SJCRH30 (cell line): ENCODE data around the gene GRIK5. TPM values are rescaled to one million over a fixed set of nuclear protein-coding genes. Genes with fewer than 3 reads are reported as not detected.
"Not testable (repeated sequence)": the region's sequence is repeated elsewhere in the genome, so short reads cannot be mapped to it uniquely, and the experiment has no call there.

Experiments
- DNase-seq, 2 experiments: peaks; one replicate each; pipeline ENCODE4 v3.0.0-alpha.2; 2015 to 2020
- H3K27ac ChIP-seq: fragments of 250-450 bp; sonication (Bioruptor Pico); 2 replicates; pipeline ENCODE4 v1.5.1; 2020; ENCODE audit warnings: mild to moderate bottlenecking, moderate library complexity
- H3K27me3 ChIP-seq: fragments of 250-450 bp; sonication (Bioruptor Pico); 2 replicates; pipeline ENCODE4 v1.5.1; 2020; ENCODE audit warnings: mild to moderate bottlenecking, moderate library complexity
- H3K36me3 ChIP-seq: fragments of 250-450 bp; sonication (Bioruptor Pico); 2 replicates; pipeline ENCODE4 v1.5.1; 2020; ENCODE audit warnings: mild to moderate bottlenecking, moderate library complexity
- H3K4me1 ChIP-seq: fragments of 250-450 bp; sonication (Bioruptor Pico); 2 replicates; pipeline ENCODE4 v1.5.1; 2020; ENCODE audit warnings: mild to moderate bottlenecking, moderate library complexity
- H3K4me3 ChIP-seq: fragments of 250-450 bp; sonication (Bioruptor Pico); 2 replicates; pipeline ENCODE4 v1.5.1; 2020; ENCODE audit warnings: mild to moderate bottlenecking, moderate library complexity
- H3K9me3 ChIP-seq: fragments of 250-450 bp; sonication (Bioruptor Pico); replicated peaks from 2 replicates; pipeline ENCODE4 v1.5.1; 2020; ENCODE audit warnings: mild to moderate bottlenecking, moderate library complexity
- total RNA-seq: library from RNA; depleted of rRNA; stranded (reverse); fragments of >200 nt; shearing (Covaris generic); gene quantifications from 2 replicates; pipeline ENCODE4 v1.2.3, GENCODE V29; 2014

GRIK5 gene
- total RNA-seq, 1 experiment from 2014 or later, result 10.5 TPM

- DNase-seq, result no peak
- peaks cover 1% of the 10 kb centered on the region; the same call in 1 of the 2 replicates for H3K4me1 ChIP-seq
- no peaks in the 10 kb centered on the region for H3K9me3 ChIP-seq
- peaks cover 6% of the 10 kb centered on the region; the same call in 1 of the 2 replicates for H3K36me3 ChIP-seq
- H3K27me3 ChIP-seq, result no peaks in the 10 kb centered on the region
- no peak overlapping the region for H3K27ac ChIP-seq
- no peak overlapping the region for H3K4me3 ChIP-seq
These were observed 12.2 kb downstream of the GRIK5 start for GRCh38 chr19:42057846-42058245.

DNA sequence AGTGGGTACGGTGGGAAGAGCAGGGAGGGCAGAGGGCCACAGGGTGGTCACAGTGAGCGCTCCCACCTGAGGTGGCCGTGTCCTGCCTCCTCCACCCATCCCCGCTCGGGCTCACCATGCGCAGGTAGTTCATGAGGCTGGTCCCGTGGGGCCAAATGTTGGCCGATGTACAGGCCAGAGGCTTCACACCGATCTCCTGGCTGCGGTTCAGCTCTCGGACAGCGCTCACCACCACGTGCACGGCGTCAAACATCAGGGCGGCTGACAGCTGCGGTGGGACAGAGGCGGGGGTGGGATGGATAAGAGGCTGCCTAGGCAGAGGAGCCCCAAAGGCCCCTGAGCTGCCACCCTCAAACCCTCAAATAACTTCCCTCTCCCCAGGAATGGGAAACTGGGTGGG, 15.8 kb downstream of the GRIK5 start:
- peaks cover 6% of the 10 kb centered on the region; the same call in 1 of the 2 replicates for H3K36me3 ChIP-seq
- H3K4me1 ChIP-seq, result peaks cover 15% of the 10 kb centered on the region
- no peaks in the 10 kb centered on the region for H3K27me3 ChIP-seq
- no peak for DNase-seq
- H3K27ac ChIP-seq, result no peak overlapping the region
- no peaks in the 10 kb centered on the region for H3K9me3 ChIP-seq
- H3K4me3 ChIP-seq, result no peak overlapping the region

GRCh38 chr19:42053037-42053935, 16.7 kb downstream of the GRIK5 start:
- no peaks in the 10 kb centered on the region for H3K27me3 ChIP-seq
- H3K27ac ChIP-seq, result no peak overlapping the region
- no peaks in the 10 kb centered on the region for H3K9me3 ChIP-seq
- no peak overlapping the region for H3K4me3 ChIP-seq
- H3K36me3 ChIP-seq, result peaks cover 6% of the 10 kb centered on the region; the same call in 1 of the 2 replicates
- peaks cover 15% of the 10 kb centered on the region for H3K4me1 ChIP-seq
- DNase-seq, result no peak

GRCh38 chr19:42052241-42052863, 17.7 kb downstream of the GRIK5 start:
- Histone ChIP-seq H3K4me1 (peaks cover 15% of the 10 kb centered on the region), H3K4me3 (no peak overlapping the region), H3K36me3 (peaks cover 6% of the 10 kb centered on the region; the same call in 1 of the 2 replicates), H3K27ac (no peak overlapping the region), H3K27me3 (no peaks in the 10 kb centered on the region), H3K9me3 (no peaks in the 10 kb centered on the region)
- peak; percentile 86 to 91 for DNase-seq

DNA sequence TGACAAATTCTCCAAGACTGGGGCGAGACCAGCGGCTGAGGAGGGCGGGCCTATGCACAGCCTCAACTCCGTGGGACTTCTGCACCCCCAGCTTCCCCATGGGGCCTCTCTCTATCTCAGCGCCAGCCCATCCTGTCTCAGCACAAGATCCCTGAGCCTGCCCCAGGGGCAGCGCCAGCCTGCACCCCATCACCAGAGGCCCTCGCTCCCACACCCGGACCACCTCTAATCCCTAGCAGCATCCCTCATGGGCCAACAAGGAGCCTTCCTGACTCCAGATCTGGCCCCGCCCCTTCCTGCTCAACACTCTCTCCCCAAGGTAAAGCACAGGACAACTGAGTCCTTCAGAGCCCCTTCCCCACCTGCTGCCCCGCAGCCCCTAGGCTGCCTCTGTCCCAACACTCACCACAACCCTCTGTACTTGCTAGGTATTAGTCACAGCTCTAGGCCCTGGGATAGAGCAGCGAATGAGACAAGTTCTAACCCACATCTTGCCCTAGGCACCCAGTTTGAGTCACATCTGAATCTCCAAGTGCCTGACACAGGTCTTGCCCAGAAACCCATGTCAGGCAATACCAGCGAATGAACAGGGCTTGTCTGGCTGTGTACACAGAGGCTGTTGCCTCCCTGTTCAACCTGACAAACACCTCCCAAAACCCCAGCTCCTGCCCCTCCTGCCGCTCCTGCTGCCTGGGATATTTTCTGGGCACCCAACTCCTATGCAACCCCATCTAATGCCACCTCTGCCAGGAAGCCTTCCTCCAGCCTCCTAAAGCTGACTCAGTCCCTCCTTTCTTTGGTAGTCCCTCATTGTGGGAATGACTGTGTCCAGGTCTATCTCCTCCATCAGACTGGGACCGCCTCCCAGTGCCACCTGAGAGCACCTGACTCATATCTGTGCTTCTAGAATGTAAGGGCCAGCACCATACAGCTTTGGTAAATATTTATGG, 18.6 kb downstream of the GRIK5 start:
- H3K36me3 ChIP-seq, result peaks cover 3% of the 10 kb centered on the region; the same call in 1 of the 2 replicates
- H3K27ac ChIP-seq, result no peak overlapping the region
- DNase-seq, result no peak
- H3K9me3 ChIP-seq, result no peaks in the 10 kb centered on the region
- H3K4me1 ChIP-seq, result peaks cover 15% of the 10 kb centered on the region
- no peaks in the 10 kb centered on the region for H3K27me3 ChIP-seq
- H3K4me3 ChIP-seq, result no peak overlapping the region

GRCh38 chr19:42048992-42049391, 21.0 kb downstream of the GRIK5 start:
- DNase-seq, result no peak
- Histone ChIP-seq H3K27me3 (no peaks in the 10 kb centered on the region), H3K27ac (no peak overlapping the region), H3K36me3 (no peaks in the 10 kb centered on the region), H3K9me3 (no peaks in the 10 kb centered on the region), H3K4me1 (peaks cover 15% of the 10 kb centered on the region), H3K4me3 (no peak overlapping the region)

DNA sequence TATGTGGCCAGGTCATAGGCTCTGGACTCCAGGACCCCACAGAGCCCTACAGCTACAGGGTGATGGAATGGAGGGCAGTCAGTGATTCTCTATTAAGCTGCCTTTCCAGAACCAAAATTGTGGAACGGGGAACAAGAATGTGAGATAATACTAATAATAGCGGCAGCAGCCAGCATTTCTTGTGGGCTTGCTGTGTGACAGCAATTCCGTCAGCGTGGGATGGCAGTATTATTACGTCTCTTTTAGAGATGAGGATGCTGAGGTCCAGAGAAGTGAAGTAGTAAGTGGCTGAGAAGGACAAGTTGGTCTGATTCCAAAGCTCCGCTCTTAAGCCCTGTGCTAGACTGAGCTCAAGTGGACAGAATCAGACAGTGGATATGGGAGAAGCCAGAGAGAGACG, 24.4 kb downstream of the GRIK5 start:
- no peak overlapping the region for H3K27ac ChIP-seq
- no peaks in the 10 kb centered on the region for H3K4me1 ChIP-seq
- no peaks in the 10 kb centered on the region for H3K36me3 ChIP-seq
- DNase-seq, result no peak
- no peak overlapping the region for H3K4me3 ChIP-seq
- no peaks in the 10 kb centered on the region for H3K27me3 ChIP-seq
- H3K9me3 ChIP-seq, result no peaks in the 10 kb centered on the region

GRCh38 chr19:42042455-42043170, 27.4 kb downstream of the GRIK5 start:
- Histone ChIP-seq H3K4me3 (no peak overlapping the region), H3K9me3 (no peaks in the 10 kb centered on the region), H3K27me3 (no peaks in the 10 kb centered on the region), H3K36me3 (no peaks in the 10 kb centered on the region), H3K4me1 (peaks cover 7% of the 10 kb centered on the region; the same call in 1 of the 2 replicates), H3K27ac (no peak overlapping the region)
- DNase-seq, result no peak

DNA sequence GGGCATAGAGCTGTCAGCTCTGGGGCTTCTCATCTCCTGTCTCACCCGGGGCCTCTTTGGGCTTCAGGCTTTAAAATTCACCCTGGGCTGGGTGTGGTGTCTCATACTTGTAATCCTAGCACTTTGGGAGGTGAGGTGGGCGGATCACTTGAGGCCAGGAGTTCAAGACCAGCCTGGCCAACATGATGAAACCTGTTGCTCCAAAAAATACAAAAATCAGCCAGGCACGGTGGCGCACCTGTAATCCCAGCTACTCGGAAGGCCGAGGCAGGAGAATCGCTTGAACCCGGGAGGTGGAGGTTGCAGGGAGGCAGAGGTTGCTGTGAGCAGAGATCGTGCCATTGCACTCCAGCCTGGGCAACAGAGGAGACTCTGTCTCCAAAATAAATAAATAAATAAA, 29.5 kb downstream of the GRIK5 start:
- not testable (repeated sequence) for H3K27ac ChIP-seq, H3K27me3 ChIP-seq, H3K4me3 ChIP-seq, H3K4me1 ChIP-seq, H3K36me3 ChIP-seq, H3K9me3 ChIP-seq, DNase-seq

DNA sequence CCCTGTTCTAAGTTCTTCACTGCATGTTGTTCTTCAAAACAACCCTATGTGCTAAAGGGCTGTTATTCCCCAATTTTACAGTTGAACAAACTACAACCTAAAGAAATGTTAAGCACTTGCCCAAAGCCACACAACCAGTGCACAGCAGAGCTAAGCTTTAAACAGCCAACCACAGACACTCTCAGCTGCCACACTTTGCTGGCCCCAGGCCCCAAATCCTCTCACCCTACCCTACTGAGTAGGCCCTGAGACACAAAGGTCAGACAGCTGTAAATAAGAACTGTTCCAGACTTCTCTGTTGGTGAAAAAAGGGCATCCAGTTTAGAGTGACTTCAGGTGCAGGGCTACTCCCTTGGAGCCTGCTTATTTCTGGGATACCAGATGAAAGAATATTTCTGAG, 30.0 kb downstream of the GRIK5 start:
- H3K27ac ChIP-seq, result no peak overlapping the region
- peak in 1 of 2 experiments; percentile 57 for DNase-seq
- no peaks in the 10 kb centered on the region for H3K36me3 ChIP-seq
- no peak overlapping the region for H3K4me3 ChIP-seq
- no peaks in the 10 kb centered on the region for H3K9me3 ChIP-seq
- H3K27me3 ChIP-seq, result no peaks in the 10 kb centered on the region
- H3K4me1 ChIP-seq, result peaks cover 10% of the 10 kb centered on the region; the same call in 1 of the 2 replicates

DNA sequence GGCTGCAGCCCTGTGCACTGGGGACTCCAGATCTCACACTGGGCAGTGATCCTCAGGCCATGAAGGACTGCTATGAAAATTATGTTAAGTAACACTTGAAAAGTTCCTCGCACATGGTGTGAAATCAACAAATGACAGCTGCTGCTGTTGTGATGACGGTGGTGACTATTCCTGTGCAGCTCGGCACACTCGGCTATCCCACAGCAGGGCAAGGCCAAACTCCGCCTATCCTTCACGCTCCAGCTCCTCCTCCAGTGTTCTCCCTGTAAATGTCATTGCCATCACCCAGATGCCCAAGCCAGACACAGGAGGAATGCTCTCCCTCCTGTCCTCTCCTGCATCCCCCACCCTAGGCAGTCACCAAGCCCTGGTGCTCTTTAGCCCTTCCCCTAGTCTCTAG, 31.3 kb downstream of the GRIK5 start:
- no peak overlapping the region for H3K27ac ChIP-seq
- H3K4me3 ChIP-seq, result no peak overlapping the region
- peaks cover 12% of the 10 kb centered on the region; the same call in 1 of the 2 replicates for H3K4me1 ChIP-seq
- no peaks in the 10 kb centered on the region for H3K36me3 ChIP-seq
- no peaks in the 10 kb centered on the region for H3K27me3 ChIP-seq
- no peaks in the 10 kb centered on the region for H3K9me3 ChIP-seq
- DNase-seq, result peak; percentile 27 to 39

- no peak for DNase-seq
- Histone ChIP-seq H3K9me3 (no peaks in the 10 kb centered on the region), H3K4me3 (no peak overlapping the region), H3K27me3 (no peaks in the 10 kb centered on the region), H3K36me3 (no peaks in the 10 kb centered on the region), H3K4me1 (peaks cover 16% of the 10 kb centered on the region), H3K27ac (no peak overlapping the region)
These were observed 32.4 kb downstream of the GRIK5 start for GRCh38 chr19:42037649-42038048.

DNA sequence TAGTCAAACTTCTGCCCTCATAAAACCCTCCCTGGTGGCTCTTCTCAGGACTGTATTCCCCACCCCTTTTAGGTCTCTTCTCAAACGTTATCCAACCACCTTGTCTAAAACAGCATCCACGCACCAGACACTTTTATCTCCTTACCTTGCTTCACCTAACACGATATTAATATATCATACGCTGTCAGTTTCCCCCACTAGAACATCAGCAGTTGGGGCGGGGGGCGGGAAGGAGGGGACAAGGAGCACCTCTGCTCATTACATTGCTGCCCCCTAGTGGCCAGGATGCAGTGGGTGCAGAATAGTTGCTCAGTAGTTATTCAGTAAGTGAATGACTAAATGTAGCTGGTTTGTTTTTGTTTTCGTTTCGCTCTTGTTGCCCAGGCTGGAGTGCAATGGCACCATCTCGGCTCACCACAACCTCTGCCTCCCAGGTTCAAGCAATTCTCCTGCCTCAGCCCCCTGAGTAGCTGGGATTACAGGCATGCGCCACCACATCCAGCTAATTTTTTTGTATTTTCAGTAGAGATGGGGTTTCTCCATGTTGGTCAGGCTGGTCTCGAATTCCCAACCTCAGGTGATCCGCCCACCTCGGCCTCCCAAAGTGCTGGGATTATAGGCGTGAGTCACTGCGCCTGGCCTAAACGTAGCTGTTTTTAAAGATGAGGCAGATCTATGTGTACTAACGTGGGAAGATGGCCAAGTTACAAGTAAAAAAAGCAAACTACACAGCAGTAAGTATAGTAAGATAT, 35.2 kb downstream of the GRIK5 start:
- not testable (repeated sequence) for H3K4me3 ChIP-seq, H3K27ac ChIP-seq

More for the DNA sequence above, 35.2 kb downstream of the GRIK5 start:
- H3K36me3 ChIP-seq, H3K27me3 ChIP-seq, H3K9me3 ChIP-seq: not testable (repeated sequence)
- DNase-seq, result peak; percentile 76 to 92
- H3K4me1 ChIP-seq, result peaks cover 29% of the 10 kb centered on the region
